ENCODE results near the gene C19orf38. TPM values are rescaled to one million over a fixed set of nuclear protein-coding genes. Genes with fewer than 3 reads are reported as not detected.

C19orf38 gene
- polyA plus RNA-seq, 2 of the 4 experiments (the other 2 are of a cell fraction): 0.09 to 0.13 TPM

DNA sequence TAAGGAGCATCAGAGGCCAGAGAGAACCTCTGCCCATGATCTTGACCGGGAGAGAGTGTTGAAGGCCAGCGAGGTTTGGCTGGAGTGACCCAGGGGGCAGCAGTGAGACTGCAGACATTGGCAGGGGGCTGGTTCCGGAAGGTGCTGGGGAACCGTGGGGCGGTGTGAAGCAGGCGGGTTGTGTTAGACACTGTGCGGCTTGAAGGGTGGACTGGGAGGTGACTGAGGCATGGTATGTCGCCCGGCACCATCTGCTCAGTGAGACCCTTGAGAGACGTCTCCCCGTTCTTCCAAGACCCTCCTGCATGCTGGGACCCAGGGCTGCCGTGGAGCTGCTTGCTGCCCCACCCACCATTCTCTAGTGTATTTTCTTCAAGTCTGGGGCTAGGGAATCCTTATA is 47.7 kb downstream of the C19orf38 start:
- no peak overlapping the region; the same call in 2 of the 3 replicates for H3K4me2 ChIP-seq
- peaks cover 20% of the 10 kb centered on the region for H3K4me1 ChIP-seq
- H3K9me3 ChIP-seq: no peaks in the 10 kb centered on the region
- POLR2A ChIA-PET: no interaction called here
- DNase-seq (ENCODE audit: low read depth in 1 of 2, low spot score in 1 of 2) (no peak), ATAC-seq (peak in 1 of 2 experiments; percentile 41; a peak in 2 of 6 replicates), FAIRE-seq (no peak)
- H3K27ac ChIP-seq: no peak overlapping the region
- no peak overlapping the region for H3K4me3 ChIP-seq
- CTCF ChIA-PET: no interaction called here
- 86% methylated on average over 12 of the region's 12 CpGs for WGBS (ENCODE audit: missing lambda C conversion rate)
- no peak for TF ChIP-seq HEYL (CRISPR knock-in tag; IDR thresholded peaks at IDR 0.05)
- TF ChIP-seq, protein P1, sequence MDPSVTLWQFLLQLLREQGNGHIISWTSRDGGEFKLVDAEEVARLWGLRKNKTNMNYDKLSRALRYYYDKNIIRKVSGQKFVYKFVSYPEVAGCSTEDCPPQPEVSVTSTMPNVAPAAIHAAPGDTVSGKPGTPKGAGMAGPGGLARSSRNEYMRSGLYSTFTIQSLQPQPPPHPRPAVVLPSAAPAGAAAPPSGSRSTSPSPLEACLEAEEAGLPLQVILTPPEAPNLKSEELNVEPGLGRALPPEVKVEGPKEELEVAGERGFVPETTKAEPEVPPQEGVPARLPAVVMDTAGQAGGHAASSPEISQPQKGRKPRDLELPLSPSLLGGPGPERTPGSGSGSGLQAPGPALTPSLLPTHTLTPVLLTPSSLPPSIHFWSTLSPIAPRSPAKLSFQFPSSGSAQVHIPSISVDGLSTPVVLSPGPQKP (IDR thresholded peaks at IDR 0.05; ENCODE audit: low read depth, low read length): no peak
- no peak for TF ChIP-seq USF2 (IDR thresholded peaks at IDR 0.05)
- TF ChIP-seq NFE2L2 (conservative IDR thresholded peaks at IDR 0.05; ENCODE audit: low read length): no peak
- no peak for TF ChIP-seq HDAC2 (IDR thresholded peaks at IDR 0.05)
- TF ChIP-seq ATOH8 (CRISPR knock-in tag; IDR thresholded peaks at IDR 0.05; ENCODE audit: low read depth): no peak
- no peak for TF ChIP-seq SREBF2 (IDR thresholded peaks at IDR 0.05)
- TF ChIP-seq, protein P2, sequence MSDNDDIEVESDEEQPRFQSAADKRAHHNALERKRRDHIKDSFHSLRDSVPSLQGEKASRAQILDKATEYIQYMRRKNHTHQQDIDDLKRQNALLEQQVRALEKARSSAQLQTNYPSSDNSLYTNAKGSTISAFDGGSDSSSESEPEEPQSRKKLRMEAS (IDR thresholded peaks at IDR 0.05): no peak
- no peak for TF ChIP-seq MAZ (IDR thresholded peaks at IDR 0.05; ENCODE audit: borderline replicate concordance, low read depth, low read length)
- TF ChIP-seq MYC (IDR thresholded peaks at IDR 0.05; ENCODE audit: borderline replicate concordance, low read length): no peak
- no peak for TF ChIP-seq MAFK (IDR thresholded peaks at IDR 0.05; ENCODE audit: partially characterized antibody)
- TF ChIP-seq, protein P3, sequence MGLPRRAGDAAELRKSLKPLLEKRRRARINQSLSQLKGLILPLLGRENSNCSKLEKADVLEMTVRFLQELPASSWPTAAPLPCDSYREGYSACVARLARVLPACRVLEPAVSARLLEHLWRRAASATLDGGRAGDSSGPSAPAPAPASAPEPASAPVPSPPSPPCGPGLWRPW (IDR thresholded peaks at IDR 0.05): no peak
- TF ChIP-seq CEBPB (IDR thresholded peaks at IDR 0.05): no peak
- no peak for TF ChIP-seq EP300 (IDR thresholded peaks at IDR 0.05)
- no peak for TF ChIP-seq HOXA7 (CRISPR knock-in tag; IDR thresholded peaks at IDR 0.05)
- TF ChIP-seq POLR2A (IDR thresholded peaks at IDR 0.05; ENCODE audit: low read length): no peak
- no peak for TF ChIP-seq HOXB13 (CRISPR knock-in tag; IDR thresholded peaks at IDR 0.05; ENCODE audit: low read depth)

DNA sequence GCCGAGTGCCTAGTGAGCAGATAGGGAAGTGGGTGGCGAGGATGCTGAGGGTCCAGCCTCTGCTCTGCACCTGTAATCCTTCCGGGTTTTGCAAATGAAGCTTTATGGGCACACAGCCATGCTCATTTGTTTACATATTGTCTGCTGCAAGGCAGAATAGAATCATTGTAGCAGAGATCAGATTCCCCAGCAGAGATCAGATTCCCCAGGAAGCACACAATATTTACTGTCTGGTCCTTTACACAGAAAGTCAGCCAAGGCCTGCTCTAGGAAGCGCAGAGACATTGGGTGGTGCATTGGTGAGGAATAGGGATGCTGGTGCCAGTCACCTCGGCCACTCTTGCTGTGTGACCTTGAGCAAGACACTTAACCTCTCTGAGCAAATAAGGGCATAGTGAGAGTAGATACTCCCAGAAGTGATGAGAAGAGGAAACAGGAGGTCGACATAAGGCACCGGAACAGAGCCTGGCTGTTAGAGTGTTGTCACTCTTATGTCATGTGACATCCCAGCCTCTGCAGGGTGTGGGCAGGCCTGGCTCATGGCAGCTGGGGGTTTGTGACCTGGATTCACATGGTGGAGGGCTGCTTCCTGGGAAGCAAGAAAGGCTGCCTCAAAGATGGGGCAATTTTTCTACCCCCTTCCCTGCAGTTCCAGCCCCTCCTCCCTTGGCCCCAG is 48.8 kb downstream of the C19orf38 start:
- H3K27ac ChIP-seq: peak overlapping the region in 1 of 2 experiments; percentile 52; a peak in 2 of 6 replicates
- ChIA-PET POLR2A (no interaction called here), CTCF (interaction anchor here (1.2 kb wide), 2 partner anchors 25 to 39 kb away, joined by 3 read pairs; no protein-coding TSS in a partner anchor)
- FAIRE-seq (no peak), DNase-seq (ENCODE audit: low read depth in 1 of 2, low spot score in 1 of 2) (peak in 1 of 2 experiments; percentile 30), ATAC-seq (peak; percentile 19 to 40; a peak in 3 of 6 replicates)
- 49% methylated on average over 7 of the region's 7 CpGs for WGBS (ENCODE audit: missing lambda C conversion rate)
- no peaks in the 10 kb centered on the region for H3K9me3 ChIP-seq
- H3K4me2 ChIP-seq: peak overlapping the region; percentile 30; the same call in 1 of the 3 replicates
- H3K4me1 ChIP-seq: peaks cover 20% of the 10 kb centered on the region
- TF ChIP-seq ZFP36 (IDR thresholded peaks at IDR 0.05; ENCODE audit: borderline replicate concordance, partially characterized antibody) (peak; percentile 68), HDAC2 (IDR thresholded peaks at IDR 0.05) (no peak)
- H3K4me3 ChIP-seq: no peak overlapping the region

DNA sequence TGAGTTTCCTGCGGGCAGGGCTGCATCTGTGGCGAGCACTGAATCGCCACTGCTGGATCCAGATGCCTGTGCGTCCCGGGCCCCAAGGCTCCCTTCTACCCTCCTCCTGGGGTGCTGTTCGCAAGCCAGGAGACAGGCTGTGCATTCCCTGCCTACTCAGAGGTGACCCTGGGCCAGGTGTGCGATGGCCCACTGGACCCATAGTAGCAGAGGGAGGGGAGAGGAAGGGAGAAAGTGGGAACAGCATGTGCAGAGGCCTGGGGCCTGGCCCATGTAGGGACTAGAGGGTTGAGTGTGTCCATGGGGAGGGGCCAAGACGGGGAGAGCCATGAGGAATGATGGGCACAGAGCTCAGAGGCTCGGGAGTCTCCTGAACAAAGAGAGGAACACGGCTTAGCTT is 50.4 kb downstream of the C19orf38 start:
- no peaks in the 10 kb centered on the region for H3K9me3 ChIP-seq
- no peak; a peak in 3 of 6 replicates for ATAC-seq
- CTCF ChIA-PET: interaction anchor here (0.6 kb wide), 2 partner anchors 19 to 164 kb away, joined by 3 to 4 read pairs; no protein-coding TSS in a partner anchor
- no peak for FAIRE-seq
- no peak overlapping the region for H3K4me3 ChIP-seq
- DNase-seq (ENCODE audit: low read depth in 1 of 2, low spot score in 1 of 2): no peak
- no peak overlapping the region for H3K27ac ChIP-seq
- POLR2A ChIA-PET: no interaction called here
- peaks cover 20% of the 10 kb centered on the region for H3K4me1 ChIP-seq
- WGBS (ENCODE audit: missing lambda C conversion rate): 66% methylated on average over 4 of the region's 10 CpGs
- no peak overlapping the region for H3K4me2 ChIP-seq
- TF ChIP-seq BHLHE40 (IDR thresholded peaks at IDR 0.05; ENCODE audit: low read depth, low read length) (no peak), RAD21 (conservative IDR thresholded peaks at IDR 0.05 in 1 of 2, IDR thresholded peaks at IDR 0.05 in 1 of 2) (no peak), EHF (CRISPR knock-in tag; IDR thresholded peaks at IDR 0.05) (no peak), SREBF2 (IDR thresholded peaks at IDR 0.05) (no peak), RFX5 (IDR thresholded peaks at IDR 0.05) (no peak), PBX3 (IDR thresholded peaks at IDR 0.05) (no peak), EHMT2 (IDR thresholded peaks at IDR 0.05; ENCODE audit: low read depth) (no peak), MYC (IDR thresholded peaks at IDR 0.05; ENCODE audit: borderline replicate concordance, low read length) (no peak)
- TF ChIP-seq, protein P3 (IDR thresholded peaks at IDR 0.05): no peak
- TF ChIP-seq, protein P4, sequence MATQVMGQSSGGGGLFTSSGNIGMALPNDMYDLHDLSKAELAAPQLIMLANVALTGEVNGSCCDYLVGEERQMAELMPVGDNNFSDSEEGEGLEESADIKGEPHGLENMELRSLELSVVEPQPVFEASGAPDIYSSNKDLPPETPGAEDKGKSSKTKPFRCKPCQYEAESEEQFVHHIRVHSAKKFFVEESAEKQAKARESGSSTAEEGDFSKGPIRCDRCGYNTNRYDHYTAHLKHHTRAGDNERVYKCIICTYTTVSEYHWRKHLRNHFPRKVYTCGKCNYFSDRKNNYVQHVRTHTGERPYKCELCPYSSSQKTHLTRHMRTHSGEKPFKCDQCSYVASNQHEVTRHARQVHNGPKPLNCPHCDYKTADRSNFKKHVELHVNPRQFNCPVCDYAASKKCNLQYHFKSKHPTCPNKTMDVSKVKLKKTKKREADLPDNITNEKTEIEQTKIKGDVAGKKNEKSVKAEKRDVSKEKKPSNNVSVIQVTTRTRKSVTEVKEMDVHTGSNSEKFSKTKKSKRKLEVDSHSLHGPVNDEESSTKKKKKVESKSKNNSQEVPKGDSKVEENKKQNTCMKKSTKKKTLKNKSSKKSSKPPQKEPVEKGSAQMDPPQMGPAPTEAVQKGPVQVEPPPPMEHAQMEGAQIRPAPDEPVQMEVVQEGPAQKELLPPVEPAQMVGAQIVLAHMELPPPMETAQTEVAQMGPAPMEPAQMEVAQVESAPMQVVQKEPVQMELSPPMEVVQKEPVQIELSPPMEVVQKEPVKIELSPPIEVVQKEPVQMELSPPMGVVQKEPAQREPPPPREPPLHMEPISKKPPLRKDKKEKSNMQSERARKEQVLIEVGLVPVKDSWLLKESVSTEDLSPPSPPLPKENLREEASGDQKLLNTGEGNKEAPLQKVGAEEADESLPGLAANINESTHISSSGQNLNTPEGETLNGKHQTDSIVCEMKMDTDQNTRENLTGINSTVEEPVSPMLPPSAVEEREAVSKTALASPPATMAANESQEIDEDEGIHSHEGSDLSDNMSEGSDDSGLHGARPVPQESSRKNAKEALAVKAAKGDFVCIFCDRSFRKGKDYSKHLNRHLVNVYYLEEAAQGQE (IDR thresholded peaks at IDR 0.05): no peak
